Cardiac fibroblast (primary cell): ENCODE results near the gene KRTAP12-2.
"Not testable (repeated sequence)": the region's sequence is repeated elsewhere in the genome, so short reads cannot be mapped to it uniquely, and the experiment has no call there.

Experiments
- DNase-seq, 2 donors: peaks; one replicate each; pipeline versions ENCODE4 v3.0.0 to v3.0.0-alpha.2; 2010; ENCODE audit warnings: low read depth in 2 of 2
- H3K4me3 ChIP-seq, 2 donors: replicated peaks in 1 of 2; 1 replicate in 1 of 2; 2 replicates in 1 of 2; pipeline ENCODE4 v1.5.1; 2011; ENCODE audit warnings: low read depth in 2 of 2, low read length in 2 of 2, mild to moderate bottlenecking in 2 of 2, moderate library complexity in 1 of 2
- CTCF ChIP-seq: IDR thresholded peaks from one replicate; pipeline ENCODE4 v1.5.1; 2011; ENCODE audit warnings: low read depth, mild to moderate bottlenecking, low read length, inconsistent platforms

Gene KRTAP12-2

GRCh38 chr21:44637018-44637850, 29.5 kb downstream of the KRTAP12-2 start, which contains the start of gene KRTAP10-10:
KRTAP10-10 (plus strand) TSS chr21:44637356; CDS start chr21:44637418, 62 bp downstream.
- no peak for DNase-seq
- no peak within 1 kb of the TSS for H3K4me3 ChIP-seq
- no peak for TF ChIP-seq CTCF

- no peak for TF ChIP-seq CTCF
Measured at GRCh38 chr21:44636209-44637017, 30.3 kb downstream of the KRTAP12-2 start.

GRCh38 chr21:44632067-44632466, 34.7 kb downstream of the KRTAP12-2 start:
- H3K4me3 ChIP-seq, result no peak overlapping the region
- no peak for DNase-seq
- TF ChIP-seq CTCF, result no peak

More at GRCh38 chr21:44636209-44637017, 30.3 kb downstream of the KRTAP12-2 start:
- H3K4me3 ChIP-seq, result no peak overlapping the region
- DNase-seq, result no peak

- no peak for DNase-seq
- no peak overlapping the region for H3K4me3 ChIP-seq
- no peak for TF ChIP-seq CTCF
Measured at GRCh38 chr21:44630440-44630839, 36.3 kb downstream of the KRTAP12-2 start.

- no peak overlapping the region for H3K4me3 ChIP-seq
- DNase-seq, result no peak
- TF ChIP-seq CTCF, result no peak
Measured at GRCh38 chr21:44628707-44629391, 37.9 kb downstream of the KRTAP12-2 start.

- DNase-seq, H3K4me3 ChIP-seq: not testable (repeated sequence)
Measured at GRCh38 chr21:44627831-44628233, 38.9 kb downstream of the KRTAP12-2 start.

- not testable (repeated sequence) for H3K4me3 ChIP-seq, DNase-seq
Measured at GRCh38 chr21:44627181-44627822, 39.4 kb downstream of the KRTAP12-2 start.
